IMR-90 (cell line): ENCODE measurements around the gene GARIN3. TPM values are rescaled to one million over a fixed set of nuclear protein-coding genes. Genes with fewer than 3 reads are reported as not detected.

Source experiments
- ATAC-seq: fragments of 200-7000 bp; cut with Tn5 transposase; 2 replicates; pipeline ENCODE4 v1.9.1; 2020; ENCODE audit warnings: low read depth, mild to moderate bottlenecking, moderate library complexity
- BruUV-seq: library from RNA; stranded (reverse); fragments of 400-500 nt; replicated peaks from 2 replicates; lab custom pipeline; 2021; lab: Mats Ljungman, UMichigan
- CTCF ChIA-PET: fragments of 300-600 bp; formaldehyde crosslinking; extraction: SDS; loops from one replicate; lab custom pipeline; 2021; ENCODE audit warnings: antibody characterized with exemption; lab: Yijun Ruan, JAX
- POLR2A ChIA-PET: fragments of 300-600 bp; sonication (Branson Sonifier 250); formaldehyde crosslinking; loops from one replicate; lab custom pipeline; 2022; ENCODE audit warnings: antibody characterized with exemption; ENCODE audit not compliant: unreplicated experiment; lab: Charles Lee
- DNase-seq: peaks from one replicate; pipeline ENCODE4 v3.0.0; 2013
- H2AFZ ChIP-seq: replicated peaks from 2 replicates; pipeline ENCODE3; 2013; ENCODE audit warnings: low read length, mild to moderate bottlenecking; ENCODE audit not compliant: poor library complexity
- H2AK5ac ChIP-seq: 2 replicates; pipeline ENCODE4 v1.6.1; 2013; ENCODE audit warnings: low read depth, low read length, inconsistent platforms
- H2AK9ac ChIP-seq: replicated peaks from 2 replicates; pipeline ENCODE3; 2013; ENCODE audit warnings: mild to moderate bottlenecking, low read depth, low read length, moderate library complexity; ENCODE audit not compliant: poor library complexity
- H2BK120ac ChIP-seq: 2 replicates; pipeline ENCODE4 v1.6.1; 2013; ENCODE audit warnings: low read depth, low read length, inconsistent platforms
- H2BK15ac ChIP-seq: 3 replicates; pipeline ENCODE4 v1.6.1; 2013; ENCODE audit warnings: low read depth, low read length, inconsistent platforms
- H2BK20ac ChIP-seq: 2 replicates; pipeline ENCODE4 v1.6.1; 2013; ENCODE audit warnings: low read depth, mild to moderate bottlenecking, inconsistent platforms, low read length, moderate library complexity
- H2BK5ac ChIP-seq: 2 replicates; pipeline ENCODE4 v1.6.1; 2013; ENCODE audit warnings: mild to moderate bottlenecking, low read depth, low read length, inconsistent platforms; ENCODE audit not compliant: poor library complexity, severe bottlenecking
- H3K14ac ChIP-seq: replicated peaks from 2 replicates; pipeline ENCODE4 v1.6.1; 2013; ENCODE audit warnings: low read depth, low read length, inconsistent platforms
- H3K18ac ChIP-seq: 2 replicates; pipeline ENCODE4 v1.6.1; 2013; ENCODE audit warnings: low read depth, low read length, control low read depth
- H3K23ac ChIP-seq: 2 replicates; pipeline ENCODE4 v1.6.1; 2013; ENCODE audit warnings: low read depth, low read length, inconsistent platforms
- H3K27ac ChIP-seq: 2 replicates; pipeline ENCODE4 v1.5.1; 2013; ENCODE audit warnings: mild to moderate bottlenecking, control low read depth, low read length; ENCODE audit not compliant: insufficient read depth
- H3K27me3 ChIP-seq: 2 replicates; pipeline ENCODE4 v1.6.1; 2013; ENCODE audit warnings: low read length; ENCODE audit not compliant: control insufficient read depth, insufficient read depth
- H3K36me3 ChIP-seq: 2 replicates; pipeline ENCODE4 v1.6.1; 2013; ENCODE audit warnings: low read length, mixed read lengths; ENCODE audit not compliant: control insufficient read depth, insufficient read depth
- H3K4ac ChIP-seq: 2 replicates; pipeline ENCODE4 v1.6.1; 2013; ENCODE audit warnings: low read depth, low read length, inconsistent platforms
- H3K4me1 ChIP-seq: 2 replicates; pipeline ENCODE4 v1.6.1; 2013; ENCODE audit warnings: low read length, mixed read lengths; ENCODE audit not compliant: control insufficient read depth, insufficient read depth
- H3K4me2 ChIP-seq: 2 replicates; pipeline ENCODE4 v1.6.1; 2013; ENCODE audit warnings: low read depth, mild to moderate bottlenecking, control low read depth, low read length, moderate library complexity
- H3K4me3 ChIP-seq: 2 replicates; pipeline ENCODE4 v1.5.1; 2013; ENCODE audit warnings: low read depth, mild to moderate bottlenecking, control low read depth, low read length, moderate library complexity; ENCODE audit not compliant: insufficient read depth
- H3K56ac ChIP-seq: 2 replicates; pipeline ENCODE4 v1.6.1; 2013; ENCODE audit warnings: low read length, inconsistent platforms; ENCODE audit not compliant: insufficient read depth; ENCODE audit errors: extremely low read depth
- H3K79me1 ChIP-seq, 2 experiments: 2 replicates each; pipeline ENCODE4 v1.6.1; 2013; ENCODE audit warnings: low read length in 2 of 2, inconsistent platforms in 1 of 2, low read depth in 1 of 2
- H3K9ac ChIP-seq: 2 replicates; pipeline ENCODE4 v1.6.1; 2013; ENCODE audit warnings: low read depth, low read length, control low read depth
- H3K9me1 ChIP-seq: 2 replicates; pipeline ENCODE4 v1.6.1; 2013; ENCODE audit warnings: low read length, inconsistent platforms; ENCODE audit not compliant: insufficient read depth
- H3K9me3 ChIP-seq: 2 replicates; pipeline ENCODE4 v1.6.1; 2013; ENCODE audit warnings: low read length; ENCODE audit not compliant: control insufficient read depth, insufficient read depth
- H4K20me1 ChIP-seq: 2 replicates; pipeline ENCODE4 v1.6.1; 2013; ENCODE audit warnings: low read length, inconsistent platforms; ENCODE audit not compliant: insufficient read depth
- H4K5ac ChIP-seq: 2 replicates; pipeline ENCODE4 v1.6.1; 2013; ENCODE audit warnings: mild to moderate bottlenecking, low read depth, low read length, control low read depth
- H4K8ac ChIP-seq, 2 experiments: 2 replicates each; pipeline ENCODE4 v1.6.1; 2013; ENCODE audit warnings: low read depth in 2 of 2, low read length in 2 of 2, control low read depth in 1 of 2, inconsistent platforms in 1 of 2
- H4K91ac ChIP-seq: 2 replicates; pipeline ENCODE4 v1.6.1; 2013; ENCODE audit warnings: low read depth, low read length, inconsistent platforms; ENCODE audit not compliant: insufficient read depth
- BHLHE40 ChIP-seq: fragments of 150-350 bp; IDR thresholded peaks from 2 replicates; pipeline ENCODE4 v1.6.1; 2016; ENCODE audit warnings: mild to moderate bottlenecking, low read depth, low read length
- CEBPB ChIP-seq: IDR thresholded peaks from 2 replicates; pipeline ENCODE4 v1.6.1; 2012; ENCODE audit warnings: low read depth, low read length, improper control_type of control experiment
- FOS ChIP-seq: fragments of 150-350 bp; IDR thresholded peaks from 2 replicates; pipeline ENCODE4 v1.6.1; 2016; ENCODE audit warnings: low read depth, low read length
- MAFK ChIP-seq: IDR thresholded peaks from 2 replicates; pipeline ENCODE4 v1.6.1; 2012; ENCODE audit warnings: low read depth, low read length, improper control_type of control experiment
- MAZ ChIP-seq: IDR thresholded peaks from 2 replicates; pipeline ENCODE4 v1.6.1; 2012; ENCODE audit warnings: low read depth, mild to moderate bottlenecking, low read length, improper control_type of control experiment, moderate library complexity, borderline replicate concordance
- POLR2A ChIP-seq: IDR thresholded peaks from 2 replicates; pipeline ENCODE4 v1.6.1; 2012; ENCODE audit warnings: mild to moderate bottlenecking, low read depth, low read length
- RAD21 ChIP-seq: IDR thresholded peaks from 2 replicates; pipeline ENCODE4 v1.6.1; 2012; ENCODE audit warnings: low read length, improper control_type of control experiment
- RCOR1 ChIP-seq: IDR thresholded peaks from 2 replicates; pipeline ENCODE4 v1.6.1; 2012; ENCODE audit warnings: mild to moderate bottlenecking, low read length, improper control_type of control experiment; ENCODE audit not compliant: insufficient replicate concordance
- SMC3 ChIP-seq: fragments of 150-350 bp; IDR thresholded peaks from 2 replicates; pipeline ENCODE4 v1.6.1; 2016; ENCODE audit warnings: low read depth, mild to moderate bottlenecking, antibody characterized with exemption, low read length, moderate library complexity
- WGBS, 2 experiments: methylation state at CpG; one replicate each; pipeline versions ENCODE4 v1.1.5 to v1.1.7; 2013; ENCODE audit warnings: missing lambda C conversion rate in 2 of 2; ENCODE audit not compliant: insufficient read length in 1 of 2; ENCODE audit errors: extremely low coverage in 2 of 2; 5-methylcytosine and 5-hydroxymethylcytosine counted together
- dilution Hi-C: fragments of 300-500 bp; cut with HindIII; formaldehyde crosslinking; loops from one replicate; pipeline ENCODE4 v1.14.3; 2018; ENCODE audit warnings: low sequenced_read_pairs; ENCODE audit not compliant: unreplicated experiment
- in situ Hi-C: fragments of 300-500 bp; cut with MboI; formaldehyde crosslinking; loops from 3 replicates; pipeline ENCODE4 v1.14.3; 2019; ENCODE audit warnings: low sequenced_read_pairs, inconsistent platforms, mixed read lengths
- intact Hi-C: fragments of 100-400 bp; cut with micrococcal nuclease; formaldehyde crosslinking; loops from 2 replicates; pipeline ENCODE4 v1.10.0; 2022
- polyA plus RNA-seq, 3 experiments: library from polyadenylated mRNA; depleted of rRNA; stranded (reverse); fragments of >200 nt; gene quantifications; 2 replicates each; pipeline ENCODE4 v1.2.3, GENCODE V29; 2012; ENCODE audit warnings: low replicate concordance in 1 of 3
- total RNA-seq: library from RNA; depleted of rRNA; stranded (reverse); fragments of >200 nt; gene quantifications from 2 replicates; pipeline ENCODE4 v1.2.3, GENCODE V29; 2012
- TF ChIP-seq, protein P1 (sequence below): conservative IDR thresholded peaks from 2 replicates; pipeline ENCODE4 v1.5.1; 2012; ENCODE audit warnings: mild to moderate bottlenecking, low read depth, low read length, improper control_type of control experiment

The GARIN3 gene
- total and polyA plus RNA-seq, 2 of the 4 experiments (the other 2 are of a cell fraction): not detected

GRCh38 chr5:157198277-157198986 is 32.4 kb upstream of the GARIN3 start:
- Histone ChIP-seq H3K9me3 (no peaks in the 10 kb centered on the region), H3K18ac (no peak overlapping the region), H4K20me1 (no peaks in the 10 kb centered on the region), H3K9me1 (no peaks in the 10 kb centered on the region), H2BK20ac (no peak overlapping the region), H3K56ac (no peak overlapping the region), H3K79me1 (no peaks in the 10 kb centered on the region), H3K36me3 (no peaks in the 10 kb centered on the region), H3K14ac (no peak overlapping the region), H4K91ac (no peak overlapping the region), H4K5ac (no peak overlapping the region), H3K23ac (no peak overlapping the region), H2AFZ (no peak overlapping the region), H2AK5ac (no peak overlapping the region), H3K9ac (no peak overlapping the region), H3K4me3 (no peak overlapping the region), H2AK9ac (no peak overlapping the region), H2BK120ac (no peak overlapping the region), H3K27me3 (peaks cover 2% of the 10 kb centered on the region; the same call in 1 of the 2 replicates), H2BK15ac (no peak overlapping the region), H3K4ac (no peak overlapping the region), H3K4me1 (no peaks in the 10 kb centered on the region), H3K4me2 (no peak overlapping the region), H4K8ac (no peak overlapping the region), H2BK5ac (no peak overlapping the region), H3K27ac (no peak overlapping the region)
- ChIA-PET POLR2A (no interaction called here), CTCF (no interaction called here)
- 48% methylated on average over 3 of the region's 5 CpGs; no CpG with 5 or more reads in 1 of the 2 experiments for WGBS, 2 experiments
- no TSS peak for BruUV-seq
- TF ChIP-seq SMC3: no peak
- no peak for TF ChIP-seq POLR2A
- TF ChIP-seq, protein P1, sequence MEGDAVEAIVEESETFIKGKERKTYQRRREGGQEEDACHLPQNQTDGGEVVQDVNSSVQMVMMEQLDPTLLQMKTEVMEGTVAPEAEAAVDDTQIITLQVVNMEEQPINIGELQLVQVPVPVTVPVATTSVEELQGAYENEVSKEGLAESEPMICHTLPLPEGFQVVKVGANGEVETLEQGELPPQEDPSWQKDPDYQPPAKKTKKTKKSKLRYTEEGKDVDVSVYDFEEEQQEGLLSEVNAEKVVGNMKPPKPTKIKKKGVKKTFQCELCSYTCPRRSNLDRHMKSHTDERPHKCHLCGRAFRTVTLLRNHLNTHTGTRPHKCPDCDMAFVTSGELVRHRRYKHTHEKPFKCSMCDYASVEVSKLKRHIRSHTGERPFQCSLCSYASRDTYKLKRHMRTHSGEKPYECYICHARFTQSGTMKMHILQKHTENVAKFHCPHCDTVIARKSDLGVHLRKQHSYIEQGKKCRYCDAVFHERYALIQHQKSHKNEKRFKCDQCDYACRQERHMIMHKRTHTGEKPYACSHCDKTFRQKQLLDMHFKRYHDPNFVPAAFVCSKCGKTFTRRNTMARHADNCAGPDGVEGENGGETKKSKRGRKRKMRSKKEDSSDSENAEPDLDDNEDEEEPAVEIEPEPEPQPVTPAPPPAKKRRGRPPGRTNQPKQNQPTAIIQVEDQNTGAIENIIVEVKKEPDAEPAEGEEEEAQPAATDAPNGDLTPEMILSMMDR: no peak
- TF ChIP-seq MAZ: no peak
- no peak for TF ChIP-seq RCOR1
- TF ChIP-seq FOS: no peak
- TF ChIP-seq BHLHE40: no peak
- no peak for TF ChIP-seq CEBPB
- no peak for TF ChIP-seq MAFK
- no peak for TF ChIP-seq RAD21
- DNase-seq (no peak), ATAC-seq (no peak)
- dilution Hi-C loops: no loop called here
- intact Hi-C loops: no loop called here
- in situ Hi-C loops: no loop called here
